ENCODE data around the gene PTPRG. TPM values are rescaled to one million over a fixed set of nuclear protein-coding genes. Genes with fewer than 3 reads are reported as not detected.

The PTPRG gene
- total and polyA plus RNA-seq, 2 of the 13 experiments (the other 11 are each of a cell fraction or from before 2014, with no cell fraction given): 8.0 to 25.3 TPM

DNA sequence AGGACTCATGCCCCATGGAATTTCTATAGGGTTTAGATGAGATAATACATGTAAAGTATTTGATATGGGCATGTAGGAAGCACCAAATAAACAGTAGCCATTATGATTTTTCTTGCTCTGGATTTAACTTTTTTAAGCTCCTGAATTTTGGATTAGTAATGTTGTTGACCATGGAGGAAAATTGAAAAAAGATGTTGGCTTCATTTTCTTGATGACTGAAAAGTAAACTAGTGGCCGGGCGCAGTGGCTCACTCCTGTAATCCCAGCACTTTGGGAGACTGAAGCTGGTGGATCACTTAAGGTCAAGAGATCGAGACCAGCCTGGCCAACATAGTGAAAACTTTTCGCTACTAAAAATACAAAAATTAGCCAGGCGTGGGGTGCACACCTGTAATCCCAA lies 120.3 kb downstream of the PTPRG start:
- H3K79me2 ChIP-seq (ENCODE audit: insufficient read depth, low read length): peaks cover 12% of the 10 kb centered on the region
- intact Hi-C loops (cut with micrococcal nuclease; ENCODE audit: unreplicated experiment): no loop called here
- no peak for TF ChIP-seq MZF1 (CRISPR knock-in tag; IDR thresholded peaks at IDR 0.05; ENCODE audit: borderline replicate concordance)
- no peak for TF ChIP-seq ATM (IDR thresholded peaks at IDR 0.05; ENCODE audit: borderline replicate concordance)
- TF ChIP-seq TOE1 (CRISPR knock-in tag; IDR thresholded peaks at IDR 0.05): no peak
- TF ChIP-seq, protein P1, sequence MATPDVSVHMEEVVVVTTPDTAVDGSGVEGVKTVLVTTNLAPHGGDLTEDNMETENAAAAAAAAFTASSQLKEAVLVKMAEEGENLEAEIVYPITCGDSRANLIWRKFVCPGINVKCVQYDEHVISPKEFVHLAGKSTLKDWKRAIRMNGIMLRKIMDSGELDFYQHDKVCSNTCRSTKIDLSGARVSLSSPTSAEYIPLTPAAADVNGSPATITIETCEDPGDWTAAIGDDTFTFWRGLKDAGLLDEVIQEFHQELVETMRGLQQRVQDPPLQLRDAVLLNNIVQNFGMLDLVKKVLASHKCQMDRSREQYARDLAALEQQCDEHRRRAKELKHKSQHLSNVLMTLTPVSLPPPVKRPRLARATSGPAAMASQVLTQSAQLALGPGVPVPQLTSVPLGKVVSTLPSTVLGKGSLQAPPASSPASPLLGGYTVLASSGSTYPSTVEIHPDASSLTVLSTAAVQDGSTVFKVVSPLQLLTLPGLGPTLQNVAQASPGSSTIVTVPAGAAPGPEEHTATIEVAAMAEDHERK (CRISPR knock-in tag; IDR thresholded peaks at IDR 0.05; ENCODE audit: low read depth): no peak
- no peak for TF ChIP-seq PPARG (CRISPR knock-in tag; conservative IDR thresholded peaks at IDR 0.05)
- no peak for TF ChIP-seq ZNF180 (CRISPR knock-in tag; IDR thresholded peaks at IDR 0.05; ENCODE audit: borderline replicate concordance, low read depth)
- TF ChIP-seq MAFG (CRISPR knock-in tag; IDR thresholded peaks at IDR 0.05): no peak
- TF ChIP-seq, protein P2, sequence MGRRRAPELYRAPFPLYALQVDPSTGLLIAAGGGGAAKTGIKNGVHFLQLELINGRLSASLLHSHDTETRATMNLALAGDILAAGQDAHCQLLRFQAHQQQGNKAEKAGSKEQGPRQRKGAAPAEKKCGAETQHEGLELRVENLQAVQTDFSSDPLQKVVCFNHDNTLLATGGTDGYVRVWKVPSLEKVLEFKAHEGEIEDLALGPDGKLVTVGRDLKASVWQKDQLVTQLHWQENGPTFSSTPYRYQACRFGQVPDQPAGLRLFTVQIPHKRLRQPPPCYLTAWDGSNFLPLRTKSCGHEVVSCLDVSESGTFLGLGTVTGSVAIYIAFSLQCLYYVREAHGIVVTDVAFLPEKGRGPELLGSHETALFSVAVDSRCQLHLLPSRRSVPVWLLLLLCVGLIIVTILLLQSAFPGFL (CRISPR knock-in tag; IDR thresholded peaks at IDR 0.05): no peak
- no peak for TF ChIP-seq NFATC3 (CRISPR knock-in tag; IDR thresholded peaks at IDR 0.05)
- no peak for TF ChIP-seq NFKBIZ (CRISPR knock-in tag; IDR thresholded peaks at IDR 0.05)
- TF ChIP-seq ZNF263 (CRISPR knock-in tag; IDR thresholded peaks at IDR 0.05): no peak

More for the DNA sequence above, 120.3 kb downstream of the PTPRG start:
- CTCF ChIA-PET (ENCODE audit: low intra/inter-chr PET ratio, low total read pairs): no interaction called here
- H3K4me3 ChIP-seq (replicated peaks in 1 of 3; ENCODE audit: insufficient read depth in 1 of 3, low read depth in 2 of 3, low read length in 3 of 3): no peak overlapping the region
- ATAC-seq (no peak), FAIRE-seq (no peak), DNase-seq (ENCODE audit: low spot score) (no peak)
- peaks cover 11% of the 10 kb centered on the region for H3K4me1 ChIP-seq (ENCODE audit: insufficient read depth, low read length)
- H4K20me1 ChIP-seq (ENCODE audit: insufficient read depth, low read length): no peaks in the 10 kb centered on the region
- no peak overlapping the region for H3K27ac ChIP-seq (ENCODE audit: extremely low read length, insufficient read depth, low read length)
- no peaks in the 10 kb centered on the region for H3K27me3 ChIP-seq (ENCODE audit: control insufficient read depth in 1 of 2, insufficient read depth in 2 of 2, low read length in 2 of 2)
- H2AFZ ChIP-seq (ENCODE audit: low read length): no peak overlapping the region
- POLR2A ChIA-PET: no interaction called here
- WGBS (ENCODE audit: low lambda C conversion rate): 92% methylated on average over 5 of the region's 5 CpGs
- no peak overlapping the region for H3K4me2 ChIP-seq (ENCODE audit: low read depth, low read length)
- BruUV-seq (replicated peaks): no TSS peak
- H3K36me3 ChIP-seq (replicated peaks in 1 of 2; ENCODE audit: control insufficient read depth in 1 of 2, insufficient read depth in 2 of 2, low read length in 2 of 2): no peaks in the 10 kb centered on the region; a peak in 1 of 5 replicates
- no peak overlapping the region for H3K9ac ChIP-seq (ENCODE audit: insufficient read depth, low read depth, low read length)
- H3K9me3 ChIP-seq (ENCODE audit: low read length): no peaks in the 10 kb centered on the region
- in situ Hi-C loops (cut with HindIII; ENCODE audit: extremely low pct_ligation_motif_present, low pct_unique_long_range_greater_than_20kb): no loop called here

Measured in HepG2 (cell line).